GM19468 (cell line): ENCODE measurements around the gene INSM1.
A peak's percentile ranks its signal among the peaks of the same experiment; 100 is the strongest.
"Not testable (repeated sequence)": the region's sequence is repeated elsewhere in the genome, so short reads cannot be mapped to it uniquely, and the experiment has no call there.

ENCODE experiments used
- ATAC-seq: cut with Tn5 transposase; IDR thresholded peaks from one replicate; pipeline ENCODE4 v1.9.1; 2021; ENCODE audit warnings: mild to moderate bottlenecking, moderate library complexity, moderate number of reproducible peaks; ENCODE audit not compliant: unreplicated experiment; ENCODE audit errors: extremely low read depth

Gene INSM1

GRCh38 chr20:20367575-20368417, at the start of gene INSM1:
INSM1 (plus strand) TSS chr20:20368104; CDS start chr20:20368268, 164 bp downstream.
- no peak for ATAC-seq

- no peak for ATAC-seq
Measured at GRCh38 chr20:20318365-20319161, 49.3 kb upstream of the INSM1 start.

GRCh38 chr20:20321134-20321533, 46.8 kb upstream of the INSM1 start:
- ATAC-seq, result no peak

GRCh38 chr20:20321917-20322316, 46.0 kb upstream of the INSM1 start:
- ATAC-seq, result no peak

GRCh38 chr20:20322912-20323311, 45.0 kb upstream of the INSM1 start:
- no peak for ATAC-seq

- no peak for ATAC-seq
Measured at GRCh38 chr20:20327746-20328145, 40.2 kb upstream of the INSM1 start.

- ATAC-seq, result no peak
Measured at GRCh38 chr20:20329564-20329963, 38.3 kb upstream of the INSM1 start.

GRCh38 chr20:20331156-20331555, 36.7 kb upstream of the INSM1 start:
- no peak for ATAC-seq

GRCh38 chr20:20331817-20332216, 36.1 kb upstream of the INSM1 start:
- ATAC-seq, result no peak

- ATAC-seq, result no peak
Measured at GRCh38 chr20:20333866-20334265, 34.0 kb upstream of the INSM1 start.

GRCh38 chr20:20334489-20334888, 33.4 kb upstream of the INSM1 start:
- peak; percentile 92 for ATAC-seq

GRCh38 chr20:20338133-20338730, 29.7 kb upstream of the INSM1 start:
- no peak for ATAC-seq

- no peak for ATAC-seq
Measured at GRCh38 chr20:20340443-20340842, 27.5 kb upstream of the INSM1 start.

GRCh38 chr20:20341371-20341770, 26.5 kb upstream of the INSM1 start:
- no peak for ATAC-seq

- ATAC-seq, result no peak
Measured at GRCh38 chr20:20342066-20342465, 25.8 kb upstream of the INSM1 start.

GRCh38 chr20:20343932-20344331, 24.0 kb upstream of the INSM1 start:
- ATAC-seq, result no peak

- no peak for ATAC-seq
Measured at GRCh38 chr20:20344476-20344875, 23.4 kb upstream of the INSM1 start.

GRCh38 chr20:20353576-20353975, 14.3 kb upstream of the INSM1 start:
- ATAC-seq, result no peak

- ATAC-seq, result not testable (repeated sequence)
Measured at GRCh38 chr20:20355503-20355902, 12.4 kb upstream of the INSM1 start.

- ATAC-seq, result no peak
Measured at GRCh38 chr20:20358801-20359200, 9.1 kb upstream of the INSM1 start.

GRCh38 chr20:20359628-20360027, 8.3 kb upstream of the INSM1 start:
- no peak for ATAC-seq
